Stromal cell of bone marrow (primary cell): ENCODE results near the gene EEF1B2.
"Not testable (repeated sequence)": the region's sequence is repeated elsewhere in the genome, so short reads cannot be mapped to it uniquely, and the experiment has no call there.

Experiments used
- DNase-seq: peaks from one replicate; pipeline ENCODE4 v3.0.0-alpha.2; 2012; ENCODE audit warnings: low read depth

The EEF1B2 gene

GRCh38 chr2:206164261-206164862, 4.7 kb downstream of the EEF1B2 start:
- DNase-seq = peak; percentile 18

GRCh38 chr2:206168230-206168629, 8.5 kb downstream of the EEF1B2 start:
- not testable (repeated sequence) for DNase-seq

- not testable (repeated sequence) for DNase-seq
Measured at GRCh38 chr2:206171624-206172397, 12.1 kb downstream of the EEF1B2 start.

GRCh38 chr2:206173147-206173546, 13.5 kb downstream of the EEF1B2 start:
- DNase-seq = no peak

GRCh38 chr2:206176121-206176520, 16.4 kb downstream of the EEF1B2 start:
- peak; percentile 50 for DNase-seq

GRCh38 chr2:206176901-206177300, 17.2 kb downstream of the EEF1B2 start:
- DNase-seq = no peak

GRCh38 chr2:206181526-206181925, 21.8 kb downstream of the EEF1B2 start:
- DNase-seq = not testable (repeated sequence)

GRCh38 chr2:206189691-206190090, 30.0 kb downstream of the EEF1B2 start:
- no peak for DNase-seq

GRCh38 chr2:206190111-206190510, 30.4 kb downstream of the EEF1B2 start:
- no peak for DNase-seq

- DNase-seq = no peak
Measured at GRCh38 chr2:206190689-206191088, 31.0 kb downstream of the EEF1B2 start.

- no peak for DNase-seq
Measured at GRCh38 chr2:206192157-206192556, 32.5 kb downstream of the EEF1B2 start.

GRCh38 chr2:206193671-206194357, 34.1 kb downstream of the EEF1B2 start:
- DNase-seq = no peak

GRCh38 chr2:206198677-206199076, 39.0 kb downstream of the EEF1B2 start:
- DNase-seq = peak; percentile 65

- DNase-seq = no peak
Measured at GRCh38 chr2:206201075-206201848, 41.6 kb downstream of the EEF1B2 start.

GRCh38 chr2:206202446-206202845, 42.8 kb downstream of the EEF1B2 start:
- no peak for DNase-seq

GRCh38 chr2:206203331-206203730, 43.6 kb downstream of the EEF1B2 start:
- no peak for DNase-seq

- DNase-seq = no peak
Measured at GRCh38 chr2:206204710-206205109, 45.0 kb downstream of the EEF1B2 start.

GRCh38 chr2:206207316-206207715, 47.6 kb downstream of the EEF1B2 start:
- DNase-seq = not testable (repeated sequence)

GRCh38 chr2:206208900-206209299, 49.2 kb downstream of the EEF1B2 start:
- no peak for DNase-seq

- DNase-seq = peak; percentile 65
Measured at GRCh38 chr2:206211657-206212255, 52.1 kb downstream of the EEF1B2 start.
